ENCODE results near the gene OOSP1.
"Not testable (repeated sequence)": the region's sequence is repeated elsewhere in the genome, so short reads cannot be mapped to it uniquely, and the experiment has no call there.

The OOSP1 gene

GRCh38 chr11:59966201-59966600, 28.0 kb downstream of the OOSP1 start:
- in situ Hi-C loops (cut with HindIII; ENCODE audit: low sequenced_read_pairs) = no loop called here
- no peak for DNase-seq (ENCODE audit: low read depth, low spot score)
- no peak for TF ChIP-seq CTCF (IDR thresholded peaks at IDR 0.05; ENCODE audit: low read depth, low read length)
- H3K4me3 ChIP-seq (ENCODE audit: low read depth, low read length) = no peak overlapping the region

DNA sequence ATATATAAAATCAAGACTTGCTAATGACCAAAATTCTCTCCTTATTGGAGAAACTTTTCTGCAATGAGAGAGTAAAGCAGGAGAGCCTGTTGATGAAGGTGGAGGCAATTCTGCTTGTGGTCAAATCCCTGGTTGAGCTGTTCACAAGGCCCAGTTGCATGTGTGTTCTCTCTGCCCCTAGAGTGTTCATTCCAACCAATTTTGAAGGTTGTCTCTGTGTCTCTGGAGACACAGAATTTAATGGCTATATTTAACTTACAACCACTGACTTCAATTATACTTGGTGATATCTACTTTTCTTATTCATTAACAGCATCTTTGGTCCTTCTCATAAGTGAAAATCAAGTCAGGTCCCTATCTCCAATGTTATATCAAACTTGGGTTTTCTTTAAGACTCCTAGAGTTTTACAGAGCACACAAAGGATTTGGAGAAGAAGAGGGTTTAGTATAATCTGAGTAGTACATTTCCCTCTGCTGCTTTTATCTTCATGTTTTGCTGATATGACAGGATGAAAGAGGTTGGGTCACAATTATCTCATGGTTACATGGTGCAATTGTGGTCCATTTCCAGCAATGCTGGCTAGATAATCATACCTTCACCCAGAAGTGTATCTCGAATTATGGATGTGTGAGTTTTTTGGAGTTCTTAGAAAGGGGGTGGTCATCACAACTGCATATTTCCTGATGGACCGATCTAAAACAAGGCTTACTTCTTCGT, 29.6 kb downstream of the OOSP1 start:
- no peak overlapping the region for H3K4me3 ChIP-seq (ENCODE audit: low read depth, low read length)
- DNase-seq (ENCODE audit: low read depth, low spot score) = no peak
- in situ Hi-C loops (cut with HindIII; ENCODE audit: low sequenced_read_pairs) = no loop called here
- TF ChIP-seq CTCF (IDR thresholded peaks at IDR 0.05; ENCODE audit: low read depth, low read length) = no peak

- no peak overlapping the region for H3K4me3 ChIP-seq (ENCODE audit: low read depth, low read length)
- no peak for TF ChIP-seq CTCF (IDR thresholded peaks at IDR 0.05; ENCODE audit: low read depth, low read length)
- DNase-seq (ENCODE audit: low read depth, low spot score) = no peak
- in situ Hi-C loops (cut with HindIII; ENCODE audit: low sequenced_read_pairs) = no loop called here
Measured at GRCh38 chr11:59968395-59968783, 30.2 kb downstream of the OOSP1 start.

DNA sequence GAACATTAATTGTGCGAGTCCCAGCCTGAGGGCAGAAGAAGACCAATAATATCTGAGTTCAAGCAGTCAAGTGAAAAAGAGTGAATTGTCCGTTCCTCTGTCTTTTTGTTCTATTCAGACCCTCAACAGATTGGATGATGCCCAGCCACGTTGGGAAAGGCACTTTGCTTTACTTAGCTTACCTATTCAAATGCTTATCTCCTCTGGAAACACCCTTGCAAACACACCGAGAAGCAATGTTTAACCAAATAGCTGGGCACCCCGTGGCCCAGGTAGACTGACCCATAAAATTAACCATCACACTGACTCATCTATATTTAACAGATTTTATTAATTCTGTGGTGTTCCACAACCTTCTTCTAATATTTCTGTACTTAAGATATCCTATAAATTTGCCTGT, 34.9 kb downstream of the OOSP1 start:
- H3K4me3 ChIP-seq (ENCODE audit: low read depth, low read length) = no peak overlapping the region
- no peak for DNase-seq (ENCODE audit: low read depth, low spot score)
- TF ChIP-seq CTCF (IDR thresholded peaks at IDR 0.05; ENCODE audit: low read depth, low read length) = no peak
- in situ Hi-C loops (cut with HindIII; ENCODE audit: low sequenced_read_pairs) = no loop called here

GRCh38 chr11:59981106-59981770, 43.0 kb downstream of the OOSP1 start:
- H3K4me3 ChIP-seq (ENCODE audit: low read depth, low read length) = no peak overlapping the region
- in situ Hi-C loops (cut with HindIII; ENCODE audit: low sequenced_read_pairs) = no loop called here
- no peak for DNase-seq (ENCODE audit: low read depth, low spot score)
- no peak for TF ChIP-seq CTCF (IDR thresholded peaks at IDR 0.05; ENCODE audit: low read depth, low read length)

DNA sequence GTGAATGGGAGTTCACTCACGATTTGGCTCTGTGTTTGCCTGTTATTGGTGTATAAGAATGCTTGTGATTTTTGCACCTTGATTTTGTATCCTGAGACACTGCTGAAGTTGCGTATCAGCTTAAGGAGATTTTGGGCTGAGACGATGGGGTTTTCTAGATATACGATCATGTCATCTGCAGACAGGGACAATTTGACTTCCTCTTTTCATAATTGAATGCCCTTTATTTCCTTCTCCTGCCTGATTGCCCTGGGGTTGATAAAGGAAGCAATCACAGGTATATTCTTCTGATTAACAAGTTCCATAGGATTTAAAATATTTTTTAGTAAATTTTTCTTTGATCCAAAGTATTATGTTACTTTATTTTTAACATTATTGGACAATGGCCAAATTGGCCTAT, 43.8 kb downstream of the OOSP1 start:
- in situ Hi-C loops (cut with HindIII; ENCODE audit: low sequenced_read_pairs); DNase-seq (ENCODE audit: low read depth, low spot score); H3K4me3 ChIP-seq (ENCODE audit: low read depth, low read length): not testable (repeated sequence)

GRCh38 chr11:59983212-59983611, 45.0 kb downstream of the OOSP1 start:
- no peak for TF ChIP-seq CTCF (IDR thresholded peaks at IDR 0.05; ENCODE audit: low read depth, low read length)
- DNase-seq (ENCODE audit: low read depth, low spot score) = no peak
- in situ Hi-C loops (cut with HindIII; ENCODE audit: low sequenced_read_pairs) = no loop called here
- no peak overlapping the region for H3K4me3 ChIP-seq (ENCODE audit: low read depth, low read length)

Measured in astrocyte of the spinal cord (primary cell).